Panc1 (cell line): ENCODE data around the gene PLXNA2. TPM values are rescaled to one million over a fixed set of nuclear protein-coding genes. Genes with fewer than 3 reads are reported as not detected.

Source experiments
- ATAC-seq: fragments of 200-7000 bp; cut with Tn5 transposase; 2 replicates; pipeline ENCODE4 v1.9.1; 2020; ENCODE audit warnings: mild to moderate bottlenecking, moderate library complexity
- BruUV-seq: library from RNA; stranded (reverse); fragments of 400-500 nt; replicated peaks from 2 replicates; lab custom pipeline; 2021; lab: Mats Ljungman, UMichigan
- CTCF ChIA-PET: fragments of 300-600 bp; sonication (Branson Sonifier 250); formaldehyde crosslinking; loops from one replicate; lab custom pipeline; 2022; ENCODE audit warnings: antibody characterized with exemption; lab: Charles Lee
- POLR2A ChIA-PET: fragments of 300-600 bp; sonication (Branson Sonifier 250); formaldehyde crosslinking; loops from one replicate; lab custom pipeline; 2022; ENCODE audit warnings: antibody characterized with exemption; lab: Charles Lee
- DNase-seq: peaks from one replicate; pipeline ENCODE4 v3.0.0-alpha.2; 2010; ENCODE audit warnings: low read depth, low spot score
- H3K27ac ChIP-seq: 2 replicates; pipeline ENCODE4 v1.5.1; 2011; ENCODE audit warnings: mild to moderate bottlenecking, low read length, inconsistent platforms
- H3K27me3 ChIP-seq: fragments of 200-500 bp; sonication (Bioruptor generic); 2 replicates; pipeline ENCODE4 v1.6.0; 2014; ENCODE audit warnings: low read length, inconsistent platforms; ENCODE audit not compliant: control insufficient read depth, insufficient read depth
- H3K36me3 ChIP-seq: fragments of 200-500 bp; sonication (Bioruptor generic); 2 replicates; pipeline ENCODE4 v1.5.1; 2014; ENCODE audit warnings: inconsistent platforms, mild to moderate bottlenecking, low read length, moderate library complexity; ENCODE audit not compliant: control insufficient read depth, insufficient read depth
- H3K4me1 ChIP-seq: 2 replicates; pipeline ENCODE4 v1.5.1; 2011; ENCODE audit warnings: inconsistent platforms, mild to moderate bottlenecking, low read length, moderate library complexity; ENCODE audit not compliant: control insufficient read depth, insufficient read depth
- H3K4me3 ChIP-seq, 2 experiments: 2 replicates each; pipeline ENCODE4 v1.5.1; 2011 to 2012; ENCODE audit warnings: low read depth in 2 of 2, low read length in 2 of 2, mild to moderate bottlenecking in 2 of 2, inconsistent platforms in 1 of 2, moderate library complexity in 1 of 2
- H3K9me3 ChIP-seq: fragments of 200-500 bp; sonication (Bioruptor generic); 2 replicates; pipeline ENCODE4 v1.5.1; 2014; ENCODE audit warnings: low read depth, mild to moderate bottlenecking, inconsistent platforms, low read length, moderate library complexity; ENCODE audit not compliant: control insufficient read depth, insufficient read depth
- CTCF ChIP-seq: fragments of 450-650 bp; IDR thresholded peaks from 2 replicates; pipeline ENCODE4 v1.5.1; 2017; ENCODE audit warnings: mild to moderate bottlenecking
- POLR2AphosphoS5 ChIP-seq: IDR thresholded peaks from 2 replicates; pipeline ENCODE4 v1.6.1; 2012; ENCODE audit warnings: mild to moderate bottlenecking, low read depth, low read length, moderate library complexity
- REST ChIP-seq, 2 experiments: IDR thresholded peaks; 2 replicates each; pipeline ENCODE4 v1.6.1; 2011 to 2012; ENCODE audit warnings: low read depth in 2 of 2, control low read depth in 1 of 2, low read length in 1 of 2, mild to moderate bottlenecking in 1 of 2, moderate library complexity in 1 of 2; ENCODE audit not compliant: insufficient read depth in 1 of 2
- SIN3A ChIP-seq: IDR thresholded peaks from 2 replicates; pipeline ENCODE4 v1.6.1; 2012; ENCODE audit warnings: low read depth, mild to moderate bottlenecking, low read length, moderate library complexity, borderline replicate concordance; ENCODE audit not compliant: insufficient read depth
- TCF7L2 ChIP-seq: IDR thresholded peaks from 2 replicates; pipeline ENCODE4 v1.6.1; 2011; ENCODE audit warnings: mild to moderate bottlenecking, low read depth, low read length, inconsistent platforms
- in situ Hi-C: cut with HindIII; loops from 2 replicates; pipeline ENCODE4 v1.10.0; 2016; ENCODE audit warnings: low sequenced_read_pairs, low pct_unique_long_range_greater_than_20kb
- intact Hi-C: fragments of 100-400 bp; cut with micrococcal nuclease; formaldehyde crosslinking; loops from one replicate; pipeline ENCODE4 v1.10.0; 2022; ENCODE audit not compliant: unreplicated experiment
- total RNA-seq: library from RNA; stranded (reverse); gene quantifications from one replicate; pipeline ENCODE4 v1.2.1, GENCODE V29; 2021; ENCODE audit not compliant: unreplicated experiment

The PLXNA2 gene
- total RNA-seq, 1 experiment from 2014 or later, result 0.98 TPM

GRCh38 chr1:208176649-208177048, 67.5 kb downstream of the PLXNA2 start:
- CTCF ChIA-PET, result no interaction called here
- H3K27ac ChIP-seq, result no peak overlapping the region
- no peaks in the 10 kb centered on the region for H3K4me1 ChIP-seq
- no peak overlapping the region for H3K4me3 ChIP-seq
- no TSS peak for BruUV-seq
- POLR2A ChIA-PET, result no interaction called here
- no peaks in the 10 kb centered on the region for H3K36me3 ChIP-seq
- H3K9me3 ChIP-seq, result no peaks in the 10 kb centered on the region
- no peak for ATAC-seq
- DNase-seq, result no peak
- TF ChIP-seq REST (IDR thresholded peaks at IDR 0.05; ENCODE audit: insufficient read depth in 1 of 2, low read depth in 2 of 2, low read length in 1 of 2) (no peak), SIN3A (no peak)
- in situ Hi-C loops (no loop called here), intact Hi-C loops (no loop called here)
- no peaks in the 10 kb centered on the region for H3K27me3 ChIP-seq

- ATAC-seq (no peak), DNase-seq (no peak)
- intact Hi-C loops (no loop called here), in situ Hi-C loops (no loop called here)
- Histone ChIP-seq H3K27me3 (no peaks in the 10 kb centered on the region), H3K27ac (no peak overlapping the region), H3K36me3 (no peaks in the 10 kb centered on the region), H3K9me3 (no peaks in the 10 kb centered on the region), H3K4me1 (no peaks in the 10 kb centered on the region), H3K4me3 (no peak overlapping the region)
- TF ChIP-seq SIN3A (no peak), REST (IDR thresholded peaks at IDR 0.05; ENCODE audit: insufficient read depth in 1 of 2, low read depth in 2 of 2, low read length in 1 of 2) (no peak), POLR2AphosphoS5 (no peak), TCF7L2 (no peak), CTCF (no peak)
- ChIA-PET CTCF (no interaction called here), POLR2A (no interaction called here)
- no TSS peak for BruUV-seq
Observed at GRCh38 chr1:208175508-208175895, 68.7 kb downstream of the PLXNA2 start.
